ENCODE results near the gene SEC16A.
"Not testable (repeated sequence)": the region's sequence is repeated elsewhere in the genome, so short reads cannot be mapped to it uniquely, and the experiment has no call there.

SEC16A gene

GRCh38 chr9:136409557-136410455 is 73.0 kb downstream of the SEC16A start:
- peak; percentile 63 for DNase-seq (ENCODE audit: low spot score)
- TF ChIP-seq CTCF (IDR thresholded peaks at IDR 0.05; ENCODE audit: extremely low read depth, missing control alignments) = no peak

GRCh38 chr9:136407911-136408310 is 74.9 kb downstream of the SEC16A start:
- no peak for TF ChIP-seq CTCF (IDR thresholded peaks at IDR 0.05; ENCODE audit: extremely low read depth, missing control alignments)
- no peak for DNase-seq (ENCODE audit: low spot score)

- DNase-seq (ENCODE audit: low spot score) = not testable (repeated sequence)
These were observed 75.8 kb downstream of the SEC16A start for GRCh38 chr9:136407061-136407460.

GRCh38 chr9:136405904-136406303 is 76.9 kb downstream of the SEC16A start:
- not testable (repeated sequence) for DNase-seq (ENCODE audit: low spot score)

GRCh38 chr9:136405481-136405880 is 77.4 kb downstream of the SEC16A start:
- DNase-seq (ENCODE audit: low spot score) = no peak
- TF ChIP-seq CTCF (IDR thresholded peaks at IDR 0.05; ENCODE audit: extremely low read depth, missing control alignments) = no peak

- no peak for DNase-seq (ENCODE audit: low spot score)
- TF ChIP-seq CTCF (IDR thresholded peaks at IDR 0.05; ENCODE audit: extremely low read depth, missing control alignments) = no peak
These were observed 78.1 kb downstream of the SEC16A start for GRCh38 chr9:136404801-136405136.

GRCh38 chr9:136403915-136404800 is 78.7 kb downstream of the SEC16A start:
- peak; percentile 79 for DNase-seq (ENCODE audit: low spot score)
- TF ChIP-seq CTCF (IDR thresholded peaks at IDR 0.05; ENCODE audit: extremely low read depth, missing control alignments) = no peak

- TF ChIP-seq CTCF (IDR thresholded peaks at IDR 0.05; ENCODE audit: extremely low read depth, missing control alignments) = no peak
- peak; percentile 82 for DNase-seq (ENCODE audit: low spot score)
These were observed 79.3 kb downstream of the SEC16A start for GRCh38 chr9:136403538-136403914.

All from GM20000 (cell line).